Liver (tissue), 9 donors: ENCODE results near the gene CAMK2B. TPM values are rescaled to one million over a fixed set of nuclear protein-coding genes. Genes with fewer than 3 reads are reported as not detected.

Experiments
- DNase-seq: peaks from one replicate; pipeline ENCODE4 v3.0.0-alpha.2; 2017; ENCODE audit warnings: low spot score
- H3K27ac ChIP-seq, 2 donors: one replicate each; pipeline ENCODE4 v1.7.0; 2013; ENCODE audit warnings: inconsistent platforms in 2 of 2, low read length in 2 of 2, control low read depth in 1 of 2, low read depth in 1 of 2, mild to moderate bottlenecking in 1 of 2
- H3K27me3 ChIP-seq, 4 donors: one replicate each; pipeline versions ENCODE4 v1.6.1 to v1.7.0; 2013; ENCODE audit warnings: low read length in 3 of 4, inconsistent platforms in 1 of 4, mild to moderate bottlenecking in 1 of 4, moderate library complexity in 1 of 4; ENCODE audit not compliant: control insufficient read depth in 4 of 4, insufficient read depth in 4 of 4
- H3K36me3 ChIP-seq, 4 donors: one replicate each; pipeline versions ENCODE4 v1.6.1 to v1.7.0; 2013; ENCODE audit warnings: low read length in 3 of 4, mild to moderate bottlenecking in 3 of 4, low read depth in 1 of 4, moderate library complexity in 1 of 4; ENCODE audit not compliant: control insufficient read depth in 4 of 4, insufficient read depth in 3 of 4
- H3K4me1 ChIP-seq, 4 donors: one replicate each; pipeline versions ENCODE4 v1.6.1 to v1.7.0; 2013; ENCODE audit warnings: low read length in 3 of 4, mild to moderate bottlenecking in 3 of 4, moderate library complexity in 1 of 4; ENCODE audit not compliant: control insufficient read depth in 4 of 4, insufficient read depth in 4 of 4
- H3K4me3 ChIP-seq, 3 donors: one replicate each; pipeline versions ENCODE4 v1.6.1 to v1.7.0; 2013; ENCODE audit warnings: low read length in 3 of 3, control low read depth in 1 of 3, low read depth in 1 of 3, mild to moderate bottlenecking in 1 of 3
- H3K9ac ChIP-seq, 2 donors: one replicate each; pipeline ENCODE4 v1.7.0; 2013; ENCODE audit warnings: low read length in 2 of 2, mild to moderate bottlenecking in 2 of 2, moderate library complexity in 2 of 2, control low read depth in 1 of 2, low read depth in 1 of 2
- H3K9me3 ChIP-seq, 4 donors: one replicate each; pipeline versions ENCODE4 v1.6.1 to v1.7.0; 2013; ENCODE audit warnings: low read length in 3 of 4; ENCODE audit not compliant: control insufficient read depth in 4 of 4
- EGR1 ChIP-seq, 2 donors: IDR thresholded peaks; 2 replicates each; pipeline ENCODE4 v1.6.1; 2016 to 2018; ENCODE audit warnings: antibody characterized with exemption in 2 of 2, low read depth in 2 of 2
- FOXA1 ChIP-seq: IDR thresholded peaks from 2 replicates; pipeline ENCODE4 v1.6.1; 2016; ENCODE audit warnings: antibody characterized with exemption
- FOXA2 ChIP-seq: IDR thresholded peaks from 2 replicates; pipeline ENCODE4 v1.6.1; 2016; ENCODE audit warnings: antibody characterized with exemption
- GABPA ChIP-seq, 2 donors: IDR thresholded peaks in 1 of 2; conservative IDR thresholded peaks in 1 of 2; 2 replicates each; pipeline ENCODE4 v1.6.1; 2016; ENCODE audit warnings: antibody characterized with exemption in 2 of 2, mild to moderate bottlenecking in 1 of 2, moderate library complexity in 1 of 2
- HNF4A ChIP-seq, 2 donors: conservative IDR thresholded peaks; 2 replicates each; pipeline ENCODE4 v1.6.1; 2016; ENCODE audit warnings: antibody characterized with exemption in 2 of 2, mild to moderate bottlenecking in 2 of 2
- HNF4G ChIP-seq: IDR thresholded peaks from 2 replicates; pipeline ENCODE4 v1.6.1; 2016; ENCODE audit warnings: antibody characterized with exemption
- JUND ChIP-seq, 2 donors: IDR thresholded peaks; 2 replicates each; pipeline ENCODE4 v1.6.1; 2016; ENCODE audit warnings: antibody characterized with exemption in 2 of 2
- MAX ChIP-seq: IDR thresholded peaks from 2 replicates; pipeline ENCODE4 v1.6.1; 2016; ENCODE audit warnings: antibody characterized with exemption
- NR2F2 ChIP-seq: IDR thresholded peaks from 2 replicates; pipeline ENCODE4 v1.6.1; 2016; ENCODE audit warnings: antibody characterized with exemption
- RAD21 ChIP-seq, 2 donors: IDR thresholded peaks; 2 replicates each; pipeline ENCODE4 v1.6.1; 2016; ENCODE audit warnings: antibody characterized with exemption in 2 of 2, mild to moderate bottlenecking in 2 of 2
- RXRA ChIP-seq, 2 donors: IDR thresholded peaks; 2 replicates each; pipeline ENCODE4 v1.6.1; 2017 to 2018; ENCODE audit warnings: antibody characterized with exemption in 2 of 2, mild to moderate bottlenecking in 1 of 2
- SP1 ChIP-seq: IDR thresholded peaks from 2 replicates; pipeline ENCODE4 v1.6.1; 2018; ENCODE audit warnings: antibody characterized with exemption, mild to moderate bottlenecking
- TAF1 ChIP-seq: conservative IDR thresholded peaks from 2 replicates; pipeline ENCODE4 v1.6.1; 2016; ENCODE audit warnings: antibody characterized with exemption, mild to moderate bottlenecking
- YY1 ChIP-seq: IDR thresholded peaks from 2 replicates; pipeline ENCODE4 v1.6.1; 2016; ENCODE audit warnings: antibody characterized with exemption, mild to moderate bottlenecking
- WGBS: extraction: QIAGEN DNeasy Blood & Tissue Kit; methylation state at CpG from one replicate; pipeline ENCODE4 v1.1.7; 2013; 5-methylcytosine and 5-hydroxymethylcytosine counted together
- polyA plus RNA-seq, 2 donors: library from polyadenylated mRNA; stranded (reverse) in 1 of 2; unstranded in 1 of 2; fragments of 200-250 nt in 1 of 2; fragments of >200 nt in 1 of 2; fragmentation: Nextera tagmentation in 1 of 2; extraction: Ambion mirVana in 1 of 2; gene quantifications; one replicate each; pipeline versions ENCODE4 v1.2.1 to v1.2.3, GENCODE V29; 2013 to 2015
- total RNA-seq, 2 donors: library from RNA; depleted of rRNA; stranded (reverse); fragments of >200 nt; gene quantifications; one replicate each; pipeline ENCODE4 v1.2.3, GENCODE V29; 2014
- TF ChIP-seq, protein P1 (sequence below): IDR thresholded peaks from 2 replicates; pipeline ENCODE4 v1.6.1; 2016; ENCODE audit warnings: antibody characterized with exemption
- TF ChIP-seq, protein P2 (sequence below): IDR thresholded peaks from 2 replicates; pipeline ENCODE4 v1.6.1; 2016; ENCODE audit warnings: antibody characterized with exemption, mild to moderate bottlenecking
- TF ChIP-seq, protein P3 (sequence below): IDR thresholded peaks from 2 replicates; pipeline ENCODE4 v1.6.1; 2016; ENCODE audit warnings: antibody characterized with exemption
- TF ChIP-seq, protein P4 (sequence below): fragments of 150-350 bp; IDR thresholded peaks from 2 replicates; pipeline ENCODE4 v1.5.1; 2017; ENCODE audit warnings: improper control_type of control experiment, low read depth, low read length; ENCODE audit not compliant: missing input control
- donor health status: healthy.
- donor health status: healthy.
- donor health status: healthy.
- donor health status: healthy.
- donor health status: healthy.

Gene CAMK2B
- total and polyA plus RNA-seq, 4 donors, result 2.1 to 3.3 (median 2.2) TPM; not detected in 1

DNA sequence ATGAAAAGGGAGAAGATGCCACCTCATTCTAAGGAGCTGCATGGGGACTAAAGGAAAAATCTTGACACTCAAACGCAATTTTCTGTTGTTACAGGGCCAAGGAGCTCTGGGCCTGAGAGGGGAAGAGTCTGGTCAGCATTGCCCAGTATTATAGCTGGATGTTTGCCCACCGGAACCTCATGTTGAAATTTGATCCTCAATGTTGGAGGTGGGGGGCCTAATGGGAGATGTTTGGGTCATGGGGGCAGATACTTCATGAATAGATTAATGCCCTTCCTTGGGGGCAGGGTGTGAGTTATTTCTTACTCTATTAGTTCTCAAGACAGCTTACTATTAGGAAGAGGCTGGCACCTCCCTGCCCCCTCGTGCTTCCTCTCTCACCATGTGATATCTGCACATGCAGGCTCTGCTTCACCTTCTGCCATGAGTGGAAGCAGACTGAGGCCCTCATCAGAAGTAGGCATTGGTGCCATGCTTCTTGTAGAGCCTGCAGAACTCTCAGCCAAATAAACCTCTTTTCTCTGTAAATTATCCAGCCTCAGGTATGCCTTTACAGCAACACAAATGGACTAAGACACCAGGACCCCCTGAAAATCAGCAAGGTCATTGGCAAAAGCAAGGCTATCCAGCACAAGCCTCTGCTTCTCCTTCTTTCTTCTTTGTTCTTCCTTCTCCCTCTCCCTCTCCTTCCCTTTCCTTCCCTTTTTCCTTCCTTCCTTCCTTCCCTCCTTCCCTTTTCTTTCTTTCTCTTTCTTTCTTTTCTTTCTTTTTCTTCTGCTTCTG lies 151.3 kb downstream of the CAMK2B start:
- H3K4me3 ChIP-seq, result no peak overlapping the region
- no peaks in the 10 kb centered on the region for H3K9me3 ChIP-seq
- no peaks in the 10 kb centered on the region for H3K36me3 ChIP-seq
- 64% methylated on average over 3 of the region's 3 CpGs for WGBS
- H3K9ac ChIP-seq, result no peak overlapping the region
- H3K27me3 ChIP-seq, result no peaks in the 10 kb centered on the region
- no peak overlapping the region for H3K27ac ChIP-seq
- TF ChIP-seq EGR1 (IDR thresholded peaks at IDR 0.05; ENCODE audit: low read depth in 2 of 2) (no peak), YY1 (no peak), HNF4G (no peak), NR2F2 (no peak), GABPA (IDR thresholded peaks at IDR 0.05 in 1 of 2, conservative IDR thresholded peaks at IDR 0.05 in 1 of 2) (no peak), RXRA (IDR thresholded peaks at IDR 0.05) (no peak), FOXA2 (no peak), HNF4A (conservative IDR thresholded peaks at IDR 0.05) (no peak), JUND (IDR thresholded peaks at IDR 0.05) (no peak), SP1 (no peak), TAF1 (no peak), MAX (no peak), FOXA1 (no peak), RAD21 (IDR thresholded peaks at IDR 0.05) (no peak)
- TF ChIP-seq, protein P1, sequence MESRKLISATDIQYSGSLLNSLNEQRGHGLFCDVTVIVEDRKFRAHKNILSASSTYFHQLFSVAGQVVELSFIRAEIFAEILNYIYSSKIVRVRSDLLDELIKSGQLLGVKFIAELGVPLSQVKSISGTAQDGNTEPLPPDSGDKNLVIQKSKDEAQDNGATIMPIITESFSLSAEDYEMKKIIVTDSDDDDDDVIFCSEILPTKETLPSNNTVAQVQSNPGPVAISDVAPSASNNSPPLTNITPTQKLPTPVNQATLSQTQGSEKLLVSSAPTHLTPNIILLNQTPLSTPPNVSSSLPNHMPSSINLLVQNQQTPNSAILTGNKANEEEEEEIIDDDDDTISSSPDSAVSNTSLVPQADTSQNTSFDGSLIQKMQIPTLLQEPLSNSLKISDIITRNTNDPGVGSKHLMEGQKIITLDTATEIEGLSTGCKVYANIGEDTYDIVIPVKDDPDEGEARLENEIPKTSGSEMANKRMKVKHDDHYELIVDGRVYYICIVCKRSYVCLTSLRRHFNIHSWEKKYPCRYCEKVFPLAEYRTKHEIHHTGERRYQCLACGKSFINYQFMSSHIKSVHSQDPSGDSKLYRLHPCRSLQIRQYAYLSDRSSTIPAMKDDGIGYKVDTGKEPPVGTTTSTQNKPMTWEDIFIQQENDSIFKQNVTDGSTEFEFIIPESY, result no peak
- TF ChIP-seq, protein P2, sequence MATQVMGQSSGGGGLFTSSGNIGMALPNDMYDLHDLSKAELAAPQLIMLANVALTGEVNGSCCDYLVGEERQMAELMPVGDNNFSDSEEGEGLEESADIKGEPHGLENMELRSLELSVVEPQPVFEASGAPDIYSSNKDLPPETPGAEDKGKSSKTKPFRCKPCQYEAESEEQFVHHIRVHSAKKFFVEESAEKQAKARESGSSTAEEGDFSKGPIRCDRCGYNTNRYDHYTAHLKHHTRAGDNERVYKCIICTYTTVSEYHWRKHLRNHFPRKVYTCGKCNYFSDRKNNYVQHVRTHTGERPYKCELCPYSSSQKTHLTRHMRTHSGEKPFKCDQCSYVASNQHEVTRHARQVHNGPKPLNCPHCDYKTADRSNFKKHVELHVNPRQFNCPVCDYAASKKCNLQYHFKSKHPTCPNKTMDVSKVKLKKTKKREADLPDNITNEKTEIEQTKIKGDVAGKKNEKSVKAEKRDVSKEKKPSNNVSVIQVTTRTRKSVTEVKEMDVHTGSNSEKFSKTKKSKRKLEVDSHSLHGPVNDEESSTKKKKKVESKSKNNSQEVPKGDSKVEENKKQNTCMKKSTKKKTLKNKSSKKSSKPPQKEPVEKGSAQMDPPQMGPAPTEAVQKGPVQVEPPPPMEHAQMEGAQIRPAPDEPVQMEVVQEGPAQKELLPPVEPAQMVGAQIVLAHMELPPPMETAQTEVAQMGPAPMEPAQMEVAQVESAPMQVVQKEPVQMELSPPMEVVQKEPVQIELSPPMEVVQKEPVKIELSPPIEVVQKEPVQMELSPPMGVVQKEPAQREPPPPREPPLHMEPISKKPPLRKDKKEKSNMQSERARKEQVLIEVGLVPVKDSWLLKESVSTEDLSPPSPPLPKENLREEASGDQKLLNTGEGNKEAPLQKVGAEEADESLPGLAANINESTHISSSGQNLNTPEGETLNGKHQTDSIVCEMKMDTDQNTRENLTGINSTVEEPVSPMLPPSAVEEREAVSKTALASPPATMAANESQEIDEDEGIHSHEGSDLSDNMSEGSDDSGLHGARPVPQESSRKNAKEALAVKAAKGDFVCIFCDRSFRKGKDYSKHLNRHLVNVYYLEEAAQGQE, result no peak
- TF ChIP-seq, protein P3, sequence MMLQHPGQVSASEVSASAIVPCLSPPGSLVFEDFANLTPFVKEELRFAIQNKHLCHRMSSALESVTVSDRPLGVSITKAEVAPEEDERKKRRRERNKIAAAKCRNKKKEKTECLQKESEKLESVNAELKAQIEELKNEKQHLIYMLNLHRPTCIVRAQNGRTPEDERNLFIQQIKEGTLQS, result no peak
- TF ChIP-seq, protein P4, sequence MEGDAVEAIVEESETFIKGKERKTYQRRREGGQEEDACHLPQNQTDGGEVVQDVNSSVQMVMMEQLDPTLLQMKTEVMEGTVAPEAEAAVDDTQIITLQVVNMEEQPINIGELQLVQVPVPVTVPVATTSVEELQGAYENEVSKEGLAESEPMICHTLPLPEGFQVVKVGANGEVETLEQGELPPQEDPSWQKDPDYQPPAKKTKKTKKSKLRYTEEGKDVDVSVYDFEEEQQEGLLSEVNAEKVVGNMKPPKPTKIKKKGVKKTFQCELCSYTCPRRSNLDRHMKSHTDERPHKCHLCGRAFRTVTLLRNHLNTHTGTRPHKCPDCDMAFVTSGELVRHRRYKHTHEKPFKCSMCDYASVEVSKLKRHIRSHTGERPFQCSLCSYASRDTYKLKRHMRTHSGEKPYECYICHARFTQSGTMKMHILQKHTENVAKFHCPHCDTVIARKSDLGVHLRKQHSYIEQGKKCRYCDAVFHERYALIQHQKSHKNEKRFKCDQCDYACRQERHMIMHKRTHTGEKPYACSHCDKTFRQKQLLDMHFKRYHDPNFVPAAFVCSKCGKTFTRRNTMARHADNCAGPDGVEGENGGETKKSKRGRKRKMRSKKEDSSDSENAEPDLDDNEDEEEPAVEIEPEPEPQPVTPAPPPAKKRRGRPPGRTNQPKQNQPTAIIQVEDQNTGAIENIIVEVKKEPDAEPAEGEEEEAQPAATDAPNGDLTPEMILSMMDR, result no peak
- DNase-seq, result no peak
- H3K4me1 ChIP-seq, result no peaks in the 10 kb centered on the region
